GM12875 (cell line): ENCODE measurements around the gene KCNMA1.

ENCODE experiments used
- H3K4me3 ChIP-seq: one replicate; pipeline ENCODE4 v1.5.1; 2011; ENCODE audit warnings: low read depth, low read length, control low read depth
- TF ChIP-seq, protein P1 (sequence below): IDR thresholded peaks from 2 replicates; pipeline ENCODE4 v1.5.1; 2011; ENCODE audit warnings: low read depth, mild to moderate bottlenecking, control low read depth, inconsistent platforms, low read length, moderate library complexity, borderline replicate concordance; ENCODE audit not compliant: insufficient read depth

KCNMA1 gene

DNA sequence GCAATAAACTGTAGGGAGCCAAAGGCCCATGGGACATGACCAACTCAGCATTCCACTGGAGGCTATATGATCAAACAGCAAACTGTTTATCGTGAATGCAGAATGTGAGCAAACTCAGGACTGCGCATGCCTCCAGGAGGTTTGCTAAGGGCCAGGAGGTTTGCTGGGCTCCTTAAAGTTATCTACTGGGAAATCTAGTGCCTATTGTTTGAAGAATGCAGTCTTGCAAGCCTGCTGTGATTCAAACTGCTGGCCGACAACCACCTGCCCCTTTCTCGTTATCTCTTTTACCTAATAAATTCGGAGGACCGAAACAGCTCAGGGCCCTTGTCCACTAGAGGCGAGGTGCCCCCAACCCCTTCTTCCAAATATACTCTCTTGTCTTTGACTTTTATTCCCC lies 404.1 kb downstream of the KCNMA1 start:
- TF ChIP-seq, protein P1, sequence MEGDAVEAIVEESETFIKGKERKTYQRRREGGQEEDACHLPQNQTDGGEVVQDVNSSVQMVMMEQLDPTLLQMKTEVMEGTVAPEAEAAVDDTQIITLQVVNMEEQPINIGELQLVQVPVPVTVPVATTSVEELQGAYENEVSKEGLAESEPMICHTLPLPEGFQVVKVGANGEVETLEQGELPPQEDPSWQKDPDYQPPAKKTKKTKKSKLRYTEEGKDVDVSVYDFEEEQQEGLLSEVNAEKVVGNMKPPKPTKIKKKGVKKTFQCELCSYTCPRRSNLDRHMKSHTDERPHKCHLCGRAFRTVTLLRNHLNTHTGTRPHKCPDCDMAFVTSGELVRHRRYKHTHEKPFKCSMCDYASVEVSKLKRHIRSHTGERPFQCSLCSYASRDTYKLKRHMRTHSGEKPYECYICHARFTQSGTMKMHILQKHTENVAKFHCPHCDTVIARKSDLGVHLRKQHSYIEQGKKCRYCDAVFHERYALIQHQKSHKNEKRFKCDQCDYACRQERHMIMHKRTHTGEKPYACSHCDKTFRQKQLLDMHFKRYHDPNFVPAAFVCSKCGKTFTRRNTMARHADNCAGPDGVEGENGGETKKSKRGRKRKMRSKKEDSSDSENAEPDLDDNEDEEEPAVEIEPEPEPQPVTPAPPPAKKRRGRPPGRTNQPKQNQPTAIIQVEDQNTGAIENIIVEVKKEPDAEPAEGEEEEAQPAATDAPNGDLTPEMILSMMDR: no peak
- no peak overlapping the region for H3K4me3 ChIP-seq

DNA sequence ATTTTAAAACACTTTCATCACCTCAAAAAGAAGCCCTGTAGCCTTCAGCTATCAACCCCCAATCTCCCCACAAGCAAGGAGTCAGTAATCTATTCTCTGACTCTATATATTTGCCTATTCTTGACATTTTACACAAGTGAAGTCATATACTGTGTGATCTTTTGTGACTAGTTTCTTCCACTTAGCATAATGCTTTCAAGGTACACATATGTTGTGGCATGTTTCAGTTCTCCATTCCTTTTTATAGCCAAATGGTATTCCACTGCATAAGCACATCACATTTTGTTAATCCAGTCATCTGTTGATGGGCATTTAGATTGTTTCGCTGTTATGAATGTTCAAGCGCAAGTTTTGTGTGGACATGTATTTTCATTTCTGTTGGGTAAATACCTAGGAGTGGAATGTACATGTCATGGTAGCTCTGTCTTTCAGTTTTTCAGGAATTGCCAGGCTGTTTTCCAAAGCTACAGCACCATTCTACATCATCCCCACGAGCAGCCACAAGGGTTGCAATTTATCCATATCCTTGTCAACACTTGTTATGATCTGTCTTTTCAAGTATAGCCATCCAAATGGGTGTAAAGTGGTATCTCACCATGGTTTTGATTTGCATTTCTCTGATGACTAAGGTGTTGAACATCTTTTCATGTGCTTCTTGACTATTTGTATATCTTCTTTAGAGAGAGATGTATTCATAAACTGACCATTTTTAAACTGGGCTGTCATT lies 405.6 kb downstream of the KCNMA1 start:
- TF ChIP-seq, protein P1: no peak
- no peak overlapping the region for H3K4me3 ChIP-seq

DNA sequence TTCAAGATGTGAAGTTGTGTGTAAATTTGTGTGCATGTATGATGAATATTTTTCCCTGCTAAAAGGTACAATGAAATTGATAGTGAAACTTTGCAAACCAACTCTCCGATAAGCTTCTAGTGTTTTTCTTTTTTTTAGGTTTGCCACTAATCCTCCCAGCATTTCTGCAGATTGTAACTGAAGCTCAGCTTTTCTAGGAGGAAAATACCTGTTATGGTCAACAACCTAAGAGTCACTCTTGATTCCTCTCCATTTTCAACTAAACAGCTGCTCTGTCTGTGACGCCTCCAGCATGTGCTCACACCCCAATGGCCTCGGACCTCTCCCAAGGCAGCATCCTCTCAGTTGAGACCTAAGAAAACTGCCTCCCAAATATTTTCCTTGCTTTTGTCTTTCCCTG lies 406.2 kb downstream of the KCNMA1 start:
- no peak overlapping the region for H3K4me3 ChIP-seq
- TF ChIP-seq, protein P1: no peak

DNA sequence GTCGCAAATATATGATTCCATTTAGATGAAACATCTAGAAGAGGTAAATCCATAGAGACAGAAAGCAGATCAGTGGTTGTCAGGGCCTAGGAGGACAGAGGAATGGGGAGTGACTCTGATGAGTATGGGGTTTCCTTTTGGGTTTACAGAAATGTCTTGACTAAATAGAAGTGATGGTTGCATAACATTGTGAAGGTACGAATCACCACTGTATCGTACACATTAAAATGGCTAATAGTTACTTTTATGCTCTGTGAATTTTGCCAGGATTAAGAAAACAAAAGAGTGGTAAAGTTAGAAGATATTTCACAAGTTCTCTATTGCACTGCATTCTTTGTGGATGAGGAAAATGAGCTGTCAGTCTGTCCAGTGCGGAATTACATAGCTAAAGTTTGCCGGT lies 407.4 kb downstream of the KCNMA1 start:
- no peak overlapping the region for H3K4me3 ChIP-seq
- TF ChIP-seq, protein P1: no peak

DNA sequence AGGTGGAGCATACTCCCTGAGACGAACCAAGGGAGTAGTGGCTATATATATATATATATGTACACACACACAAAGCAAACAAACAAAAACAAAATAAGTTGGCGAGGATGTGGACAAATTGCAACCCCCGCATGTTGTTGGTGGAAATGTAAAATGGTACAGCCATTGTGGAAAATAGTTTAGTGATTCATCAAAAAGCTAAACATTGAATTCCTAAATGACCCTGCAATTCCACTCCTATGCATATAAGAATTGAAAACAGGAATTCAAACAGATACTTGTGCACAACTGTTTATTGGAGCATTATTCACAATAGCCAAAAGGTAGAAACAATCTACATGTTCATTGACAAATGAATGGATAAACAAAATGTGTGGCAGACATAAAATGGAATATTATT lies 407.9 kb downstream of the KCNMA1 start:
- no peak overlapping the region for H3K4me3 ChIP-seq
- TF ChIP-seq, protein P1: no peak

DNA sequence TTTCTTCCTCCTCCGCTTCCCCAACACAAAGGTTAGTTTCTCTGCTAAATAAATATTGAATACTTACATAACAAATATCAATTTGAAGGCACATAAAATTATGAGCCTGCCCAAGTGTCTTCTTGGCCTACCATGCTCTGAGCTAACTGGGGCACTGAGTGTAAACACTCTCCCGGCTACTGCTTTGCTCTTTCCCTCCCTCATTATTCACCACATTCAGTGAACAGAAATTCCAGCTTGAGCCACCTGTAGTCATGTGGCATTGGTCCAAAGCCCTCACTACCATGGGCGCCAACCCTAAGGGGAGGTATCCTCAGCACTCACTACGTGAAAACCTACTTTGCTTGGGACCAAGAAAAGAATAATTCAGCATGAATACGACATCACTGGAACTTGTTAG lies 409.0 kb downstream of the KCNMA1 start:
- no peak overlapping the region for H3K4me3 ChIP-seq
- TF ChIP-seq, protein P1: no peak

DNA sequence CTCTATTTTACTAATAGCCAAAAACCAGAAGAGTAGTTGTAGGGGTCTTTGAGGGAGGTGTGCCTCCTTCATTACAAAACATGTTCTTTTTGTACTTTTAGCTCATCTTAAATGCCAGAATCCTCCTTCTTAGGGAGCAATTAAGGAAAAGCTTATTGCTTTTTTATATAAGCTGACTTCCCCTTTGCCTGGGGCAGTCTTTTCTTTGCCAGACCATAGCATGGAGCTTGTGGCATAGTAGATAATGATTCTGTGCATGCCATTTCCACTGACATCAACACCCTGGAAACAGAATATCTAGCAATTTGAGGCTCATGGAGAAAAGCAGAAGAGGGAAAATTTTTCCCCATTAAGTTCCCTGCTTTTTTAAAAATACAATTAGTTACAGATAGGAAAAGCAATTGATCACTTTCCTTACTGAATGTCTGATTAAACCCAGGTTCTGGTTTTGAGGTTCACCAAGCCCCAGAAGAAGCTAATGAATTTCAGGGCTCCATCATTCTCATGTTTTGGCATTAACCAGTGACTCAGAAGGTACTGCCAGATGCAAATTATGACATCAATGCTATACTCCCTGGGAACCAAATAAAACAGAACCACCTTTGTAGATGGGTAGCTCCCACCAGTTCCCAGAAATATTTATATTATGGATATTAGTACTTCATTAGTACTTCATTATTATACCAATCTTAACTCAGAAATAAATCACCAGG lies 410.6 kb downstream of the KCNMA1 start:
- H3K4me3 ChIP-seq: no peak overlapping the region
- TF ChIP-seq, protein P1: no peak
